ENCODE measurements around the gene NOL7. TPM values are rescaled to one million over a fixed set of nuclear protein-coding genes. Genes with fewer than 3 reads are reported as not detected.

Gene NOL7
- total RNA-seq, 1 donor from 2014 or later, result 53.8 TPM

- no peaks in the 10 kb centered on the region for H3K27me3 Mint-ChIP-seq
- no peaks in the 10 kb centered on the region for H3K4me1 Mint-ChIP-seq (ENCODE audit: unreplicated experiment)
- no peak for DNase-seq (ENCODE audit: extremely low spot score, unreplicated experiment)
- H3K27ac Mint-ChIP-seq, result no peak overlapping the region
- no peaks in the 10 kb centered on the region for H3K9me3 Mint-ChIP-seq
- TF ChIP-seq CTCF (conservative IDR thresholded peaks at IDR 0.05), result no peak
- H3K36me3 Mint-ChIP-seq, result peaks cover 21% of the 10 kb centered on the region
- no peak overlapping the region for H3K4me3 Mint-ChIP-seq
These were observed 22.9 kb downstream of the NOL7 start for GRCh38 chr6:13638014-13638413.

GRCh38 chr6:13638626-13639025 lies 23.5 kb downstream of the NOL7 start:
- TF ChIP-seq CTCF (conservative IDR thresholded peaks at IDR 0.05), result no peak
- Mint-ChIP-seq H3K36me3 (peaks cover 26% of the 10 kb centered on the region), H3K27me3 (no peaks in the 10 kb centered on the region), H3K4me1 (ENCODE audit: unreplicated experiment) (no peaks in the 10 kb centered on the region), H3K27ac (no peak overlapping the region), H3K9me3 (no peaks in the 10 kb centered on the region), H3K4me3 (no peak overlapping the region)
- no peak for DNase-seq (ENCODE audit: extremely low spot score, unreplicated experiment)

GRCh38 chr6:13641315-13641714 lies 26.2 kb downstream of the NOL7 start:
- H3K27ac Mint-ChIP-seq, result no peak overlapping the region
- no peaks in the 10 kb centered on the region for H3K27me3 Mint-ChIP-seq
- H3K9me3 Mint-ChIP-seq, result no peaks in the 10 kb centered on the region
- DNase-seq (ENCODE audit: extremely low spot score, unreplicated experiment), result no peak
- H3K4me3 Mint-ChIP-seq, result no peak overlapping the region
- no peaks in the 10 kb centered on the region for H3K4me1 Mint-ChIP-seq (ENCODE audit: unreplicated experiment)
- H3K36me3 Mint-ChIP-seq, result peaks cover 23% of the 10 kb centered on the region
- TF ChIP-seq CTCF (conservative IDR thresholded peaks at IDR 0.05), result no peak

- H3K4me1 Mint-ChIP-seq (ENCODE audit: unreplicated experiment), result no peaks in the 10 kb centered on the region
- H3K9me3 Mint-ChIP-seq, result no peaks in the 10 kb centered on the region
- H3K36me3 Mint-ChIP-seq, result peaks cover 18% of the 10 kb centered on the region
- H3K27me3 Mint-ChIP-seq, result no peaks in the 10 kb centered on the region
- no peak for TF ChIP-seq CTCF (conservative IDR thresholded peaks at IDR 0.05)
- DNase-seq (ENCODE audit: extremely low spot score, unreplicated experiment), result no peak
- H3K27ac Mint-ChIP-seq, result no peak overlapping the region
- H3K4me3 Mint-ChIP-seq, result no peak overlapping the region
These were observed 28.0 kb downstream of the NOL7 start for GRCh38 chr6:13643125-13643524.

- no peak for TF ChIP-seq CTCF (conservative IDR thresholded peaks at IDR 0.05)
- Mint-ChIP-seq H3K36me3 (peaks cover 15% of the 10 kb centered on the region), H3K27ac (peak overlapping the region; percentile 63), H3K27me3 (no peaks in the 10 kb centered on the region), H3K4me1 (ENCODE audit: unreplicated experiment) (peaks cover 8% of the 10 kb centered on the region), H3K9me3 (no peaks in the 10 kb centered on the region), H3K4me3 (peak overlapping the region; percentile 0)
- DNase-seq (ENCODE audit: extremely low spot score, unreplicated experiment), result no peak
These were observed 33.7 kb downstream of the NOL7 start for GRCh38 chr6:13648850-13649249.

- peaks cover 8% of the 10 kb centered on the region for H3K4me1 Mint-ChIP-seq (ENCODE audit: unreplicated experiment)
- H3K9me3 Mint-ChIP-seq, result no peaks in the 10 kb centered on the region
- H3K27me3 Mint-ChIP-seq, result no peaks in the 10 kb centered on the region
- H3K4me3 Mint-ChIP-seq, result peak overlapping the region; percentile 0
- no peak for DNase-seq (ENCODE audit: extremely low spot score, unreplicated experiment)
- H3K36me3 Mint-ChIP-seq, result peaks cover 15% of the 10 kb centered on the region
- TF ChIP-seq CTCF (conservative IDR thresholded peaks at IDR 0.05), result no peak
- peak overlapping the region; percentile 63 for H3K27ac Mint-ChIP-seq
These were observed 34.3 kb downstream of the NOL7 start for GRCh38 chr6:13649393-13649792.

Measured in type B pancreatic cell (in vitro differentiated cells).